H9 (cell line): ENCODE measurements around the gene TNK2. TPM values are rescaled to one million over a fixed set of nuclear protein-coding genes. Genes with fewer than 3 reads are reported as not detected.

ENCODE experiments used
- DNase-seq: peaks from one replicate; pipeline ENCODE4 v3.0.0-alpha.2; 2017
- H2AFZ ChIP-seq: one replicate; pipeline ENCODE4 v1.6.1; 2013; ENCODE audit warnings: mild to moderate bottlenecking, low read length, control low read depth, moderate library complexity
- H2AK5ac ChIP-seq: 2 replicates; pipeline ENCODE4 v1.6.1; 2013; ENCODE audit warnings: low read length, control low read depth, mixed read lengths; ENCODE audit not compliant: insufficient read length
- H2BK120ac ChIP-seq: one replicate; pipeline ENCODE4 v1.6.1; 2013; ENCODE audit warnings: low read depth, mild to moderate bottlenecking, low read length, control low read depth, inconsistent platforms; ENCODE audit not compliant: poor library complexity, severe bottlenecking
- H2BK12ac ChIP-seq: 2 replicates; pipeline ENCODE4 v1.6.1; 2013; ENCODE audit warnings: low read length, control low read depth, mixed read lengths, low read depth; ENCODE audit not compliant: insufficient read length
- H2BK15ac ChIP-seq: 2 replicates; pipeline ENCODE4 v1.6.1; 2013; ENCODE audit warnings: low read depth, low read length, control low read depth
- H2BK20ac ChIP-seq: one replicate; pipeline ENCODE4 v1.6.1; 2013; ENCODE audit warnings: low read depth, mild to moderate bottlenecking, low read length, control low read depth, inconsistent platforms; ENCODE audit not compliant: poor library complexity, severe bottlenecking
- H2BK5ac ChIP-seq: 2 replicates; pipeline ENCODE4 v1.6.1; 2013; ENCODE audit warnings: low read length, control low read depth, mixed read lengths; ENCODE audit not compliant: insufficient read length
- H3K14ac ChIP-seq: 2 replicates; pipeline ENCODE4 v1.6.1; 2013; ENCODE audit warnings: low read length, control low read depth; ENCODE audit not compliant: insufficient read depth
- H3K18ac ChIP-seq: 2 replicates; pipeline ENCODE4 v1.6.1; 2013; ENCODE audit warnings: low read depth, mild to moderate bottlenecking, mixed read lengths, low read length, control low read depth; ENCODE audit not compliant: insufficient read length
- H3K23ac ChIP-seq: 2 replicates; pipeline ENCODE4 v1.6.1; 2013; ENCODE audit warnings: low read length, control low read depth, mixed read lengths, low read depth; ENCODE audit not compliant: insufficient read length
- H3K23me2 ChIP-seq: 2 replicates; pipeline ENCODE4 v1.6.1; 2013; ENCODE audit warnings: low read depth, mild to moderate bottlenecking, mixed read lengths, low read length, control low read depth; ENCODE audit not compliant: insufficient read length, poor library complexity, severe bottlenecking
- H3K27ac ChIP-seq: 2 replicates; pipeline ENCODE4 v1.5.1; 2013; ENCODE audit warnings: low read length, control low read depth, mixed read lengths, low read depth; ENCODE audit not compliant: insufficient read length
- H3K27me3 ChIP-seq: 2 replicates; pipeline ENCODE4 v1.6.1; 2013; ENCODE audit warnings: low read length, control low read depth, inconsistent platforms; ENCODE audit not compliant: insufficient read depth
- H3K4ac ChIP-seq: 2 replicates; pipeline ENCODE4 v1.6.1; 2013; ENCODE audit warnings: low read depth, mild to moderate bottlenecking, control low read depth, inconsistent platforms, low read length, moderate library complexity
- H3K4me1 ChIP-seq: 2 replicates; pipeline ENCODE4 v1.6.1; 2013; ENCODE audit warnings: low read length, control low read depth, inconsistent platforms; ENCODE audit not compliant: insufficient read depth
- H3K4me2 ChIP-seq: 2 replicates; pipeline ENCODE4 v1.6.1; 2013; ENCODE audit warnings: low read length, control low read depth, mixed read lengths; ENCODE audit not compliant: insufficient read length, insufficient read depth
- H3K56ac ChIP-seq: 2 replicates; pipeline ENCODE4 v1.6.1; 2013; ENCODE audit warnings: low read depth, mild to moderate bottlenecking, mixed read lengths, low read length, control low read depth; ENCODE audit not compliant: insufficient read length
- H3K79me1 ChIP-seq: 2 replicates; pipeline ENCODE4 v1.6.1; 2013; ENCODE audit warnings: low read depth, mild to moderate bottlenecking, moderate library complexity, low read length, control low read depth, inconsistent platforms; ENCODE audit not compliant: insufficient read depth, poor library complexity, severe bottlenecking
- H3K79me2 ChIP-seq: 2 replicates; pipeline ENCODE4 v1.6.1; 2013; ENCODE audit warnings: low read length, control low read depth, inconsistent platforms; ENCODE audit not compliant: insufficient read depth
- H3K9ac ChIP-seq: 2 replicates; pipeline ENCODE4 v1.6.1; 2013; ENCODE audit warnings: low read length, control low read depth, mixed read lengths; ENCODE audit not compliant: insufficient read length; ENCODE audit errors: extremely low read depth
- H3K9me3 ChIP-seq: one replicate; pipeline ENCODE4 v1.6.1; 2013; ENCODE audit warnings: low read depth, low read length, inconsistent platforms; ENCODE audit not compliant: control insufficient read depth
- H3T11ph ChIP-seq: one replicate; pipeline ENCODE4 v1.6.1; 2013; ENCODE audit warnings: mild to moderate bottlenecking, low read length, control low read depth, inconsistent platforms
- H4K20me1 ChIP-seq: one replicate; pipeline ENCODE4 v1.6.1; 2013; ENCODE audit not compliant: control insufficient read depth, insufficient read length, insufficient read depth
- H4K5ac ChIP-seq: 2 replicates; pipeline ENCODE4 v1.6.1; 2013; ENCODE audit warnings: low read depth, mild to moderate bottlenecking, mixed read lengths, low read length, control low read depth; ENCODE audit not compliant: insufficient read length
- H4K8ac ChIP-seq: replicated peaks from 2 replicates; pipeline ENCODE4 v1.6.1; 2013; ENCODE audit warnings: low read length, control low read depth, mixed read lengths, low read depth; ENCODE audit not compliant: insufficient read length
- H4K91ac ChIP-seq: 2 replicates; pipeline ENCODE4 v1.6.1; 2013; ENCODE audit warnings: low read depth, mild to moderate bottlenecking, moderate library complexity, mixed read lengths, low read length, control low read depth; ENCODE audit not compliant: insufficient read length
- H3K27ac Mint-ChIP-seq, 3 experiments: 2 replicates in 2 of 3; 3 replicates in 1 of 3; pipeline ENCODE4 v1.8.0; 2020 to 2021; ENCODE audit warnings: mixed read lengths in 3 of 3, mild to moderate bottlenecking in 1 of 3, moderate library complexity in 1 of 3
- H3K27me3 Mint-ChIP-seq: 2 replicates; pipeline ENCODE4 v1.8.0; 2021; ENCODE audit warnings: low read depth, mild to moderate bottlenecking, moderate library complexity, mixed read lengths
- H3K36me3 Mint-ChIP-seq, 3 experiments: 2 replicates in 2 of 3; 3 replicates in 1 of 3; pipeline ENCODE4 v1.8.0; 2020 to 2021; ENCODE audit warnings: low read depth in 3 of 3, mixed read lengths in 3 of 3; ENCODE audit not compliant: insufficient read depth in 1 of 3
- H3K4me1 Mint-ChIP-seq, 2 experiments: 2 replicates each; pipeline ENCODE4 v1.8.0; 2020; ENCODE audit warnings: mixed read lengths in 2 of 2
- H3K4me3 Mint-ChIP-seq, 2 experiments: 2 replicates in 1 of 2; 3 replicates in 1 of 2; pipeline ENCODE4 v1.8.0; 2020 to 2021; ENCODE audit warnings: mild to moderate bottlenecking in 2 of 2, mixed read lengths in 2 of 2, moderate library complexity in 1 of 2
- H3K9me3 Mint-ChIP-seq, 2 experiments: 2 replicates in 1 of 2; 3 replicates in 1 of 2; pipeline ENCODE4 v1.8.0; 2020; ENCODE audit warnings: mild to moderate bottlenecking in 2 of 2, mixed read lengths in 2 of 2, moderate library complexity in 1 of 2
- WGBS: extraction: QIAGEN DNeasy Blood & Tissue Kit; methylation state at CpG from one replicate; pipeline ENCODE4 v1.1.7; 2013; ENCODE audit warnings: missing lambda C conversion rate, low lambda C conversion rate, mixed read lengths; ENCODE audit not compliant: insufficient read length; ENCODE audit errors: extremely low coverage; 5-methylcytosine and 5-hydroxymethylcytosine counted together
- total RNA-seq: library from RNA; stranded (reverse); gene quantifications from 2 replicates; pipeline ENCODE4 v1.2.1, GENCODE V29; 2021
- TF ChIP-seq, protein P1 (sequence below): fragments of 200-600 bp; sonication (generic); conservative IDR thresholded peaks from 3 replicates; pipeline ENCODE4 v1.8.0; 2021; ENCODE audit warnings: antibody characterized with exemption, mild to moderate bottlenecking

The TNK2 gene
- total RNA-seq, 1 experiment from 2014 or later, result 34.5 TPM

DNA sequence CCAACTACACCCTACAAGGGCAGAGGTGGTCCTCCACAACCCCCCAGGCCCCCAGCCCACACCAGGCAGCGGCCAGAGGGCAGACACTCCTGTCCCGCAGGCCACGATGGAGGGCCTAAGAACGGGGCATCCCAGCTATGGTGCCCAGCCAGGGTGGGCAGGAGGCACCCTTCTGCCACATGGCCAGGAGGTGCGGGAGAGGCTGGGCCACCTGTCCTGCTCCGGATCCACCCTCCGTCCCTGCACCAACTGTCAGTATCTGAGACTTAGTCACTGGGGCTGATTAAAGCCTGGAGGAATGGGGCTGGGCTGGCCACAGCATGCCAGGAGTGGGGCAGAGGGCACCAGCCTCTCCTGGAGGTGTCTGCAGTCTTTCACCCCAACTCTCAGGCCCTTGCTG, 37.9 kb downstream of the TNK2 start:
- H3K9me3 Mint-ChIP-seq, result no peaks in the 10 kb centered on the region
- peak overlapping the region in 1 of 3 experiments; percentile 82; a peak in 1 of 7 replicates for H3K27ac Mint-ChIP-seq
- Histone ChIP-seq H4K91ac (no peak overlapping the region), H2BK12ac (no peak overlapping the region), H4K8ac (no peak overlapping the region), H2BK5ac (no peak overlapping the region), H3K79me2 (no peaks in the 10 kb centered on the region), H3K4me2 (no peak overlapping the region), H3T11ph (no peak overlapping the region), H3K9ac (no peak overlapping the region), H4K5ac (no peak overlapping the region), H3K56ac (no peak overlapping the region), H2BK20ac (no peak overlapping the region), H3K18ac (no peak overlapping the region), H3K23me2 (no peaks in the 10 kb centered on the region), H3K27ac (no peak overlapping the region), H3K4me1 (no peaks in the 10 kb centered on the region), H4K20me1 (peaks cover 2% of the 10 kb centered on the region), H2AFZ (no peak overlapping the region), H2BK120ac (no peak overlapping the region), H3K23ac (no peak overlapping the region), H3K4ac (no peak overlapping the region), H2BK15ac (no peak overlapping the region), H3K79me1 (no peaks in the 10 kb centered on the region), H3K9me3 (no peaks in the 10 kb centered on the region), H2AK5ac (no peak overlapping the region), H3K14ac (no peak overlapping the region), H3K27me3 (no peaks in the 10 kb centered on the region)
- H3K36me3 Mint-ChIP-seq, result peaks cover 0 to 15% (median 9%) of the 10 kb centered on the region in 3 experiments; a peak in 6 of 7 replicates
- TF ChIP-seq, protein P1, sequence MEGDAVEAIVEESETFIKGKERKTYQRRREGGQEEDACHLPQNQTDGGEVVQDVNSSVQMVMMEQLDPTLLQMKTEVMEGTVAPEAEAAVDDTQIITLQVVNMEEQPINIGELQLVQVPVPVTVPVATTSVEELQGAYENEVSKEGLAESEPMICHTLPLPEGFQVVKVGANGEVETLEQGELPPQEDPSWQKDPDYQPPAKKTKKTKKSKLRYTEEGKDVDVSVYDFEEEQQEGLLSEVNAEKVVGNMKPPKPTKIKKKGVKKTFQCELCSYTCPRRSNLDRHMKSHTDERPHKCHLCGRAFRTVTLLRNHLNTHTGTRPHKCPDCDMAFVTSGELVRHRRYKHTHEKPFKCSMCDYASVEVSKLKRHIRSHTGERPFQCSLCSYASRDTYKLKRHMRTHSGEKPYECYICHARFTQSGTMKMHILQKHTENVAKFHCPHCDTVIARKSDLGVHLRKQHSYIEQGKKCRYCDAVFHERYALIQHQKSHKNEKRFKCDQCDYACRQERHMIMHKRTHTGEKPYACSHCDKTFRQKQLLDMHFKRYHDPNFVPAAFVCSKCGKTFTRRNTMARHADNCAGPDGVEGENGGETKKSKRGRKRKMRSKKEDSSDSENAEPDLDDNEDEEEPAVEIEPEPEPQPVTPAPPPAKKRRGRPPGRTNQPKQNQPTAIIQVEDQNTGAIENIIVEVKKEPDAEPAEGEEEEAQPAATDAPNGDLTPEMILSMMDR, result no peak
- no peaks in the 10 kb centered on the region for H3K27me3 Mint-ChIP-seq
- no peaks in the 10 kb centered on the region for H3K4me1 Mint-ChIP-seq
- DNase-seq, result no peak
- no peak overlapping the region for H3K4me3 Mint-ChIP-seq
- WGBS, result no CpG with 5 or more reads among the region's 7 CpGs
